ENCODE data around the gene NAPEPLD.
"Not testable (repeated sequence)": the region's sequence is repeated elsewhere in the genome, so short reads cannot be mapped to it uniquely, and the experiment has no call there.

Gene NAPEPLD

GRCh38 chr7:103068414-103069403 lies 80.2 kb downstream of the NAPEPLD start:
- DNase-seq (ENCODE audit: low read depth in 2 of 2) = no peak

GRCh38 chr7:103065667-103066066 lies 83.2 kb downstream of the NAPEPLD start:
- DNase-seq (ENCODE audit: low read depth in 2 of 2) = peak in 1 of 2 donors; percentile 13

GRCh38 chr7:103063895-103064294 lies 85.0 kb downstream of the NAPEPLD start:
- DNase-seq (ENCODE audit: low read depth in 2 of 2) = no peak

GRCh38 chr7:103059471-103059870 lies 89.4 kb downstream of the NAPEPLD start:
- DNase-seq (ENCODE audit: low read depth in 2 of 2) = no peak

- DNase-seq (ENCODE audit: low read depth in 2 of 2) = no peak
Measured at GRCh38 chr7:103058122-103058521, 90.8 kb downstream of the NAPEPLD start.

GRCh38 chr7:103056006-103056405 lies 92.9 kb downstream of the NAPEPLD start:
- not testable (repeated sequence) for DNase-seq (ENCODE audit: low read depth in 2 of 2)

GRCh38 chr7:103051519-103051918 lies 97.4 kb downstream of the NAPEPLD start:
- DNase-seq (ENCODE audit: low read depth in 2 of 2) = no peak

Data from stimulated activated CD8-positive, alpha-beta memory T cell treated with anti-CD3 and anti-CD28 coated beads, Interleukin-2, amount 100 ng/mL, for 1 hour (primary cell).